SKM-1 treated with dmso at 0.1 percent for 144 hours (cell line): ENCODE measurements around the gene DCP2.

Experiments used
- DNase-seq: peaks from one replicate; lab custom pipeline; 2025; ENCODE audit not compliant: unreplicated experiment; lab: John Stamatoyannopoulos, UW

Gene DCP2

DNA sequence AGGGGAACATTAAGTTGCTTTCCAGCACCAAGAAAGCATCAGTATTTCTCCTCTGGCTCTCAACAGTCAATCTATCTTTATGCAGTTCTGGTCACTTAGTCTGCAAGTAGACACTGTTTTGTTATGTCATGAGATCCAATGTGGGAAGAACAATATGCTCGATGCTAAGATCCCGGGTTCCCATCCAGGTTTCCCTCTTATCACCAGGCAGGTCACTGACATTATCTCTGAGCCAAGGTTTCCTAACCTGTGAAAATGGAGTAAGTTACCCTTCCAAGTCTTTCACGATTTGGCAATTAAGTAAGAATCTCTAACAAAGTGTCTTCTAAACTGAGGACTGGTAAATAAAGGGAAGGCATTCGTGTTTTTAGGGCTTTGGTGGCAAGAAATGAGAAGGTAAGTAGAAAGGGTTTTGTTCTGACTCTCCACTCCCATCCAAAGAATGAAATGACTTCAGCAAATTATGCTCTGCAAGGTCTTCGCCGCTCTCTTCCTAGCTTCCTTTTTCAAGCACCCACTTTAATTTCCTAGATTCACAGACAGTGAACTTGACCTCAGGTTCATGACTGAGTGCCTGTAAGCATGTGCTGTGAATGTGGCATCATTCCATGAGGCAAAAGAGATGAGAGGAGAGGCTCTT is 86.4 kb downstream of the DCP2 start:
- no peak for DNase-seq

DNA sequence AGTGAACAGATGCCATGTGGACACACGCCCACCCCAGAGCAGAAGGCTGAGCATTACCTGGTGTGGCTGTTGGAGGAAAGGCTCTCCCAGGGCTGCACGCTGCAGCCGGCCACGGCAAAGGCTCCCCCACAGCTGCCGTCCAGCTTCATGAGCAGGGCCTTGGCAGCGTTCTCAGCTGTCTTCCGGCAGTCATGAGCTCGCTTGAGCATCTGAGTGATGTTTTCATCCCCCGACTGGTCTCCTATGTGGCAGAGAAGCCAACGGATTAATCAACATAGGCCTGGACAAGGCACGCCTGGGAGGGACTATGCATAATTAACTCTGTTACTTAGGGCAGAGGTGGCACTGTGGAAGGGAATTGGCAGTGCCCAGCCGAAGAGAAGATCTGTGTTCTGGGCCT is 87.3 kb downstream of the DCP2 start:
- no peak for DNase-seq

DNA sequence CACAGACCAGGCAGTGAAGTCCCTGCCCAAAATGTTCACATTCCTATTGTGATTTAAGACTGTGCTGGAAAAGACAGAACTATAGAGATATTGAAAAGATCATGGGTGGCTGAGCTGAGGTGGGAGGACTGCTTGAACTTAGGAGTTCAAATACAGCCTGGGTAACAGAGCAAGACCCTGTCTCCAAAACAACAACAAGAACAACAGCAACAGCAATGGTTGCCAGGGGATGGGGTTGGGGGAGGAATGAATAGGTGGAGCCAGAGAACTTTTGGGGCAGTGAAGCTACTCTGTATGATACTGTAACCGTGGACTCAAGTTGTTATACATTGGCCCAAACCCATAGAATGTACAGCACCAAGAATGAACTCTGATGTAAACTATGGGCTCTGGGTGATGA is 88.2 kb downstream of the DCP2 start:
- DNase-seq, result no peak

DNA sequence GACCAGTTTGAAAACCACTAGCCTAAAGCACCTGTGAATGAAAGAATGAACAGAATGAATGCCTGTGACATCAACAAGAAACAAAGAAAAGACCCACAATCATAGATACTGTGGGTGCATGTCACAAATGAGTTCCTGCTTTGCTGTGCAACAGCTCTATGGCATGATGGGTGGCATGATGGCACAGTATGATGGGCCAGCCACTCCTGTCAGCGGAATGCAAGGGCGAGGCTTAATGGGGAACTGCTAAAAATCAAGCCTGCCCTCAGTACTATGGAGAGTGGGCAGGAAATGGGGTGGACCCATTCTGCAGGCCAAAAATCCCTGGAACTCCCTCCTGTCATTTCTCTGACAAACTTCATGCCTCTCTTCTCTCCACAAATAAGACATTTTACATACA is 89.0 kb downstream of the DCP2 start:
- DNase-seq, result no peak

DNA sequence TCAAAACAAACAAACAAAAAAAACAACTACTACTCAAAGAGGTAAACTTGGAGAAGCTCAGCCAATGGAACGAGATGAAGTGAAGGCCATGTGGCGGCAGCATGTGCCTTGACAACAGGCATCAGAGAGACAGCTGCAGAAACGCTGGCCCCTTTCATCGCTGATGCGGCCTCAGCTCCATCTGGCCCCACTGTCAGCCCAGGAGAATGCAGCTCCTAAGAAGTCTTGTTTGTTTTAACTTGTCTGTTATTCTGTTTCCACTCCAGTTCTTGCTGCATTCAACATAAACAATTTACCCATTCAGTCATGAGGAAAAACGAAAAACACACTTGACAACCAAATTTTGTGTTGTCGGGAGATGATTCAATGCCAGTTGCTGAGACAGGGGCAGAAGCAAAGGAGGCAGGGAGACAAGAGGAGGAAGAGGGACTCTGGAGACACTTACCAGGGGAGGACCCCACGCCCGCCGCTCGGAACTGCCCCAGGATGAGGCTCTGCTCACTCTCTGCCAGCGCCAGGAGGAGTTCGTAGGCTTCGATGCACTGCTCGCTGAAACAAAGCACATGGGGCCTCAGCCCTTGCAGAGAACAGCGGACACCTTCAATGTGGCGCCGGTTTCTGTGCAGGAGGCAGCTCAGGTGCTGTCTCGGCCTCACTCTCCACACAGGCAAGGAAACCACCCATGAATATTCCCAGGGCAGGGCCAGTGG is 91.2 kb downstream of the DCP2 start:
- DNase-seq, result no peak

DNA sequence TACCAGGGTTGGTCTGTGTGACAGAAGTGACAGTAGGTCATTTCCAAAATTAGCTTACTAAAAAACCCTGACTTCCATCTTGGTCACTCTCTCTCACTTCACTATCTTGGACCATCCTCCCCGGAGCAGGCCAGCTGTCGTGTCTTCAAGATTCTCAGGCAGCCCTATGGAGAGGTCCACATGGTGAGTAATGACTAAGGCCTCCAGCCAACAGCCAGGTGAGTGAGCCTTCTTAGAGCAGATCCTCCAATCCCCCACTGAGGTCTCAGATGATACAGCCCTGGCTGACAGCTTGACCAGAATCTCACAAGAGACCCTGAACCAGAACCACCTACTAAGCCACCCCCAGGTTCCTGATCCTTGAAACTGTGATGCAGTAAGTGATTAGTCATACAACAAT is 92.0 kb downstream of the DCP2 start:
- no peak for DNase-seq
